Fibroblast of lung (primary cell): ENCODE data around the gene OPTC.

Source experiments
- CTCF ChIP-seq, 2 donors: IDR thresholded peaks in 1 of 2; conservative IDR thresholded peaks in 1 of 2; 1 replicate in 1 of 2; 2 replicates in 1 of 2; pipeline ENCODE4 v1.5.1; 2011 to 2012; ENCODE audit warnings: low read length in 2 of 2, control low read depth in 1 of 2, inconsistent platforms in 1 of 2, low read depth in 1 of 2, mild to moderate bottlenecking in 1 of 2
- EZH2 ChIP-seq: IDR thresholded peaks from 2 replicates; pipeline ENCODE4 v1.5.1; 2012; ENCODE audit warnings: low read length, control low read depth, mild to moderate bottlenecking; ENCODE audit errors: missing control alignments

GRCh38 chr1:203478986-203479385 is 15.0 kb upstream of the OPTC start:
- no peak for TF ChIP-seq CTCF (conservative IDR thresholded peaks at IDR 0.05 in 1 of 2, IDR thresholded peaks at IDR 0.05 in 1 of 2; ENCODE audit: low read depth in 1 of 2, low read length in 2 of 2)
- no peak for TF ChIP-seq EZH2
